IPS-18c (cell line): Measurements from ENCODE around the gene IRX1.

Experiments
- H3K4me3 ChIP-seq: 2 replicates; pipeline ENCODE4 v1.7.0; 2013; ENCODE audit warnings: low read depth, mild to moderate bottlenecking, low read length, moderate library complexity; ENCODE audit not compliant: insufficient read depth
- H3K9me3 ChIP-seq: one replicate; pipeline ENCODE4 v1.6.1; 2013; ENCODE audit warnings: mild to moderate bottlenecking, low read length, moderate library complexity; ENCODE audit not compliant: control insufficient read depth, insufficient read depth

Gene IRX1

GRCh38 chr5:3595006-3595961 lies at the start of gene IRX1:
Gene IRX1, plus strand, starts transcription at chr5:3595832. Its CDS starts 274 bp downstream, at chr5:3596106.
- peaks cover 4% of the 10 kb centered on the region for H3K9me3 ChIP-seq
- peak within 1 kb of the TSS; percentile 59 for H3K4me3 ChIP-seq

GRCh38 chr5:3546028-3546427 lies 49.6 kb upstream of the IRX1 start:
- Histone ChIP-seq H3K4me3 (no peak overlapping the region), H3K9me3 (peaks cover 2% of the 10 kb centered on the region)

- Histone ChIP-seq H3K9me3 (peaks cover 4% of the 10 kb centered on the region), H3K4me3 (no peak overlapping the region)
Observed at GRCh38 chr5:3564116-3564515, 31.5 kb upstream of the IRX1 start.

- Histone ChIP-seq H3K4me3 (no peak overlapping the region), H3K9me3 (peaks cover 4% of the 10 kb centered on the region)
Observed at GRCh38 chr5:3564827-3565518, 30.7 kb upstream of the IRX1 start.

DNA sequence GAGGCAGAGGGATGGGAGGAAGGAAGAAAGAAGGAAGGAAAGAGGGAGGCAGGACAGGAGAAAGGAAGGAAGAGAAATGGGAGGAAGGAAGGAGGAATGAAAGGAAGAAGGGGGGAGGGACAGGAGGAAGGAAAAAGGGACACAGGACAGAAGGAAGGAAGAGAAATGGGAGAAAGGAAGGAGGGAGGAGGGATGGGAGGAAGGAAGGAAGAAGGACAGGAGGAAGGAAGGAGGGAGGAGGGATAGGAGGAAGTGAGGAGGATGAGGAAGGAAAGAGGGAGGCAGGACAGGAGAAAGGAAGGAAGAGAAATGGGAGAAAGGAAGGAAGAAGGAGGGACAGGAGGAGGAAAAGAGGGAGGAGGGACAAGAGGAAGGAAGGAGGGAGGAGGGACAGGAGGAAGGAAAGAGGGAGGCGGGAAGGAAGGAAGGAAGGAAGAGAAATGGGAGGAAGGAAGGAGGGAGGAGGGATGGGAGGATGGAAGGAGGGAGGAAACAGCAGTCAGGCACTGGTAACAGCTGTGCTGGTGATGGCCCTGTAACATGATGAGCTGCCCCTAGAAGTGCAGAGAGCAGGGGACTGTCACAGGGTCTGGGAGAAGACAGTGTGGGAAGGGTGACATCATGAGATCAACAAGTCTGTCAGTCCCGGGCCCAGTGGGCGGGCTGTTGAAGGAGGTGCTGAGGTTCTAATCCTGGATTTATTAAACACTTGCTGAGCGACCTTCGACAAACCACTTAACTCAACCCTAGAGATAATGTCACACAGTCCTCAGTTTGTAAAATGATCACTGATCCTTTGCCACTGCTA lies 10.7 kb upstream of the IRX1 start:
- no peaks in the 10 kb centered on the region for H3K9me3 ChIP-seq
- H3K4me3 ChIP-seq = no peak overlapping the region

- H3K9me3 ChIP-seq = no peaks in the 10 kb centered on the region
- no peak overlapping the region; the same call in 1 of the 2 replicates for H3K4me3 ChIP-seq
Observed at GRCh38 chr5:3590161-3590966, 5.3 kb upstream of the IRX1 start.

GRCh38 chr5:3590967-3591900 lies 4.4 kb upstream of the IRX1 start:
- Histone ChIP-seq H3K4me3 (peak overlapping the region; percentile 47), H3K9me3 (peaks cover 2% of the 10 kb centered on the region)

DNA sequence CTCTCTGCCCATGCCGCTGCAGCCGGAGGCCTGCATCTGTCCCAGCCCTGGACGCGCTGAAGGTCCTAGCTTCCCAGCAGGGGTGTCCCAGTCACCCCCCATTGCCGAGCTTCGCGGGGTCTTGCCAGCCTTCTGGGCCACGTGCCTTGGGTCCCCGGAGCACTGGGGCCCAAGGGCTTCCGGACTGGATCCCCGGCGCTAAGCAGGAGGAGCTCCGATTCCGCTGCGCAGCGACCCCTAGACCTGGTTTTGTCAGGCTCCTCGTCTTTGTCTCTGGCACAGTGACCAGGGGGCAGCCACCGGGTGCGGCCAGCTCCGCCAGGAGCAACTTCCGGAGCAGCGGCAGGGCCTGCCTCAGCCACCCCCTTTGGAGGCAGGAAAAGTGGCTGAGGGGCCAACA lies 3.3 kb upstream of the IRX1 start:
- Histone ChIP-seq H3K9me3 (peaks cover 2% of the 10 kb centered on the region), H3K4me3 (no peak overlapping the region)

DNA sequence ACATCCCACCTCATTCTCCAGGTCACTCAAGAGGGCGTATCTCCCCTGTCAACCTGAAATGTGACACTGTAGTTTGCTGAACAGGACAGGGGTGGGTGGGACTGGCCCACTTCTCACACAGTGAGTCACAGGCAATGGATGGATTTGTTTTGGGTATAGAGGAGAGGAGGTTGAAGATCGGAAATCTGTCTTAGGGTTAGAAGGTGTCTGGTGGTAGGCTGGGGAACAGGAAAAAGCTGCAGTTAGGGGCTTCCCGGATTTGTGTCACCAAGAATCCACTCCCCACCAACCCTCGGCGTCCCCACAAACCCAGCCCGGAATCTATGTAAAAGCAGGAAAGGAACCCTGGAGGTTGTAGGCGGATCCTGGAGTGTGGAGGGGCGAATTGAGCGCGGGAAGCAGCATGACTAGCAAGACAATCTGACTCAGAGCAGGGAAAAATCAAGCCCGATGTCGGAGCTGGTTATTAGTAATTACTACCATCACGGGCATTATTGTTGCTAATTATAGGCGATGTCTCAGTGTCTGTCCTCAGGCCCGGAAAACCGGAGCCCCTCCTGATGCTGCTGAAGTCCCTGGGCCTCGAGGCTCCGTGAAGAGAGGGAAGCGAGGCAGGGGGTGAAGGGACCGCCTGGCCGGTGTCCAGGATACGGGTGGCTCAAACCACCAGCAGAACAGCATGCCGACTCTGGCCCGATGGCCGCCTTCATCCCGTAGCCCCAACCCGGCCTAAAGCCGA lies 1.7 kb upstream of the IRX1 start:
- H3K4me3 ChIP-seq = peak overlapping the region; percentile 47
- H3K9me3 ChIP-seq = peaks cover 2% of the 10 kb centered on the region

DNA sequence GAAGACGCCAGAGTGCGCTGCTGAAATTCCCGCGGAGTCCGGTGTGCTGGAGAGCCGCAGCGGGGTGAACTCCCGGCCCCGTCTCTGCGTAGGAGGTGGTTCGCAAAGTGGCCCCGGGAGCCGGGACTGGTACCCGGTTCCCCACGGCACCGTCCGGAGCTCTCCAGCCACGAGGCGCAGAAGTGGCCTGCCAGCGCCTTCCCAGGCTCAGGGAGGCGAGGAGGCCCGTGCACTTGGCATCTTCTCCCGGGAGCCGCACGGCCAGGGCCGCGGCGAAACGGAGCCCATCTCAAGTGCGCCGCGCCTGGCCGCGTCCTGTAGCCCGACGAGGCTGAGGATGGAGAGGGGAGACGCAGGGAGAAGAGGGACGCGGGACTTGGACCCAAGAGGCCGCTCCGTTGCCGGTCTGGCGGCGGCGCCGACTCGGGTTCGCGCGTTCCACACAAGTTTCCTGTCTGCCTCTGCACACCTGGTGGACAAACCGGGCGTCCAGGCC lies 1.1 kb upstream of the IRX1 start:
- Histone ChIP-seq H3K9me3 (peaks cover 2% of the 10 kb centered on the region), H3K4me3 (peak overlapping the region; percentile 47)

DNA sequence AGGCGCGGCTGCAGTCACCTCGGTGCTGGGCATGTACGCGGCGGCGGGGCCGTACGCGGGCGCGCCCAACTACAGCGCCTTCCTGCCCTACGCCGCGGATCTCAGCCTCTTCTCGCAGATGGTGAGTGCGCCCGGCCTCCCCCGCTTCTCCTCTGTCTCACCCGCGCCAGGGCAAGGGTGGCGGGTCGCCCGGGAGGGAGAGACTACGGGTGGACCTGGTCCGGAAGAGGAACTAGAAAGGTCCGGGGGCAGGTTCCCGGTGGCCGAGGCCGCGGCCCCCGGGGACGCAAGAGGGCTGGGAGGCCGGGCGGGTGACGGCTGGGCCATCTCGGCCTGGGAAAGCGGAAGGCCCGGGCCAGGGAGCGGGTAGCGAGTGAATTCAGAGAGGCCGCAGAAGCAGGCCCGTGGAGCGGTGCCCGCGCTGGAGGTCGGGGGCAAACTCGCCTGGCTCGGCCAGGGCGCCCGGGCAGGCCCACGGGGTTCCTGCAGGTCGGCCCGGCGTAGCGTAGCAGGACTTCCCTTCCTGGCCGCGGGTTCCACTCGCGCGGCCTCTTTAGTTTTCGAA lies 711 bp downstream of the IRX1 start:
- peak overlapping the region; percentile 54 for H3K4me3 ChIP-seq
- peaks cover 5% of the 10 kb centered on the region for H3K9me3 ChIP-seq

DNA sequence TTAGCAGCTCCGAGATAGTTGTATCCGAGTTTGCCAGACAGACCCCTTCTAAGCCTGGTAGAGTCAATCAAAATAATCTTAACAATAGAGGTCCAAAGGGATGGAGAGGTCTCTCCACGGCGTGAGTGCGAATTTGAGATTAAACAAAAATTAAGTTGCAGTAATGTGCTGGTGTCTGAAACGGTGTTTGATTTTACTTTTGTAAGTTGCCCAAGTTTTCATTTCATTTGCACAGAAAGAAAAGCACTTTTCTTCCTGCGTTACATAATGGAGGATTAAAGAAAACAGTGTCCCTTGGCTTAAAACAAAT lies 1.2 kb downstream of the IRX1 start:
- H3K4me3 ChIP-seq = peak overlapping the region; percentile 54

DNA sequence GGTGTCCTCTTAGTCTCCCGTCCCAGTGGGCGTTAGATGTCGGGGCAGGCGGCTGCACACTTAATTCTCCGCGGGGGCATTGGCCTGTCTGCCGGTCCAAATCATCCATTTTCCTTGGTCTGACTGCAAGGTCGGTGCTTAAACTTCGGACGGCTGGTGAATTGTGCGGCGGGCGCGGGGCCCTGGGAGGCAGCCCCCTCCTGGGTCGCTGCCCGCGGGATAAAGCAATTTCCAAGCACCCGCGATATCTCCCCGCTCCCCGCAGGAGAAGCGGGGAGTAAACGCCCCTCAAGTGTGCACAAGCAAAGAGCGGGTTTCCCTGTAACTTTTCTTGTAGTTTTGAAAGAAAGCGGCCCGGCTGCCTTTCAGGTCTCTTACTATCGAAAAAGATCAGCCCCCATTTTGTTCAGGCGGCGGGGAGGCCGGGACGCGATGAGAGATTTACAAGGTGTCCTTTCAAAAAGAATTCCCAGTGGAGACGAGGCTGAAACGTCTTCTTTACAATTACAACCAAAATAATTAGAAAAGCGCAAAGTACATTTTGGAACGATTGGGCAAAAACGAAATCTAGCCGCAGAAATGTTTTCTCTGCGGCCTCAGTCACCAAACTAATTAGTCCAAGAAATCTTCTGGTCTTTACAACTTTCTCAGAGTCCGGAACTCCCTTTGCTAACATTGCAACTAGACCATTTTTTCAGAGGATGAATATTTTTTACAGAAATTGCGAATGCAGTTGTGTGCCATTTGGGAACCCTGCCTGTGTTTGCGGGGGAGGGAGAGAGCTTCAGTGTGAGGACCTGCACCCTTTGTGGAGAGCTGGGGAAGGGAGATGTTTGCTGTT lies 1.8 kb downstream of the IRX1 start:
- peak overlapping the region; percentile 54 for H3K4me3 ChIP-seq
- peaks cover 5% of the 10 kb centered on the region for H3K9me3 ChIP-seq

More for the DNA sequence above, 1.2 kb downstream of the IRX1 start:
- peaks cover 5% of the 10 kb centered on the region for H3K9me3 ChIP-seq

DNA sequence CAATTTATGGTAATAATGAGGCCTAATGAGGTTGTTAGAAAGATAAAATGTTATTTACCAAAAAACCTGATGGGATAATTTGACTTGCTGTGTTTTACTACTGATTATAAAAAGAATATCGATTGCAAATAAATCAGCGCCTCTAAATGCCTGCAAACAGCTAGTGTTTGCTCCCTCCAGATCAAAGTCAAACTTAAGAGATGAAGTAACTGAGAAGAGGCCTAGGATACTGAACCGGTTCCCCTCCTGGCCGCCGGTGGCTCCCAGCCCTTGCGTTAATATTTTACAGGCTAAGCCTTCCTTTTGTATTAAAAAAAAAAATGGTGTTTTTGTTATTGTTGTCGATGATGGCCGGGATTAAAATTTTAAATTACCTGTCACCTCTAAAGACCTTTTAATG lies 2.6 kb downstream of the IRX1 start:
- Histone ChIP-seq H3K4me3 (peak overlapping the region; percentile 42; the same call in 1 of the 2 replicates), H3K9me3 (peaks cover 5% of the 10 kb centered on the region)
